ENCODE measurements around the gene NDC80. TPM values are rescaled to one million over a fixed set of nuclear protein-coding genes. Genes with fewer than 3 reads are reported as not detected.

The NDC80 gene
- total and polyA plus RNA-seq, 9 of the 15 experiments (the other 6 are each of a cell fraction or from before 2014, with no cell fraction given) = 65.2 to 97.9 (median 83.3) TPM

DNA sequence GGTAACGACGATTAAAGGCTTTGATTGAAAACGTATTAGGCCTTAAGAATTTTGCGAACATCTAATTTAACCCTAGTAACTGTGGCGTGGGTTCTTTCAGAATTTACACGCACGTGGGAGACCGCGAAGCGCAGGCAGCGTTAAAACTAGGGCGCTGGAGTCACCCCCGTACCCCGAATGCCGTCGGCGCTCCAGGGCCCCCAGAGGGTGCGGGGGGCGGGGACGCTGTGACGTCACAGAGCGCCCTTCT, 83.5 kb downstream of the NDC80 start (continued):
- TF ChIP-seq, protein P1, sequence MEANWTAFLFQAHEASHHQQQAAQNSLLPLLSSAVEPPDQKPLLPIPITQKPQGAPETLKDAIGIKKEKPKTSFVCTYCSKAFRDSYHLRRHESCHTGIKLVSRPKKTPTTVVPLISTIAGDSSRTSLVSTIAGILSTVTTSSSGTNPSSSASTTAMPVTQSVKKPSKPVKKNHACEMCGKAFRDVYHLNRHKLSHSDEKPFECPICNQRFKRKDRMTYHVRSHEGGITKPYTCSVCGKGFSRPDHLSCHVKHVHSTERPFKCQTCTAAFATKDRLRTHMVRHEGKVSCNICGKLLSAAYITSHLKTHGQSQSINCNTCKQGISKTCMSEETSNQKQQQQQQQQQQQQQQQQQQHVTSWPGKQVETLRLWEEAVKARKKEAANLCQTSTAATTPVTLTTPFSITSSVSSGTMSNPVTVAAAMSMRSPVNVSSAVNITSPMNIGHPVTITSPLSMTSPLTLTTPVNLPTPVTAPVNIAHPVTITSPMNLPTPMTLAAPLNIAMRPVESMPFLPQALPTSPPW (CRISPR knock-in tag; IDR thresholded peaks at IDR 0.05) = peak; percentile 74; the same call in 1 of the 2 replicates
- TF ChIP-seq C11orf30 (IDR thresholded peaks at IDR 0.05; ENCODE audit: low read depth) (no peak), CC2D1A (IDR thresholded peaks at IDR 0.05) (no peak), PHB (CRISPR knock-in tag; IDR thresholded peaks at IDR 0.05) (no peak), HMG20B (CRISPR knock-in tag; IDR thresholded peaks at IDR 0.05) (no peak), ZNF140 (CRISPR knock-in tag; IDR thresholded peaks at IDR 0.05) (no peak), ZNF232 (CRISPR knock-in tag; IDR thresholded peaks at IDR 0.05) (no peak), PCBP1 (IDR thresholded peaks at IDR 0.05; ENCODE audit: low read depth, low read length, poor library complexity, severe bottlenecking) (peak; percentile 4), TRIM24 (IDR thresholded peaks at IDR 0.05) (no peak; a peak in 1 of 4 replicates), ZNF589 (CRISPR knock-in tag; IDR thresholded peaks at IDR 0.05; ENCODE audit: low read depth) (0 out of 2 replicates have a peak, but pooled peaks have one; percentile 46), BRD4 (IDR thresholded peaks at IDR 0.05) (peak; percentile 70; the same call in 1 of the 2 replicates), NR2C1 (IDR thresholded peaks at IDR 0.05) (no peak), NR2C1 (tag; IDR thresholded peaks at IDR 0.05) (peak; percentile 34; the same call in 1 of the 2 replicates)
- TF ChIP-seq, protein P2, sequence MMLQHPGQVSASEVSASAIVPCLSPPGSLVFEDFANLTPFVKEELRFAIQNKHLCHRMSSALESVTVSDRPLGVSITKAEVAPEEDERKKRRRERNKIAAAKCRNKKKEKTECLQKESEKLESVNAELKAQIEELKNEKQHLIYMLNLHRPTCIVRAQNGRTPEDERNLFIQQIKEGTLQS (IDR thresholded peaks at IDR 0.05) = peak; percentile 65
- TF ChIP-seq, protein P2 (CRISPR knock-in tag; conservative IDR thresholded peaks at IDR 0.05) = no peak
- TF ChIP-seq, protein P3, sequence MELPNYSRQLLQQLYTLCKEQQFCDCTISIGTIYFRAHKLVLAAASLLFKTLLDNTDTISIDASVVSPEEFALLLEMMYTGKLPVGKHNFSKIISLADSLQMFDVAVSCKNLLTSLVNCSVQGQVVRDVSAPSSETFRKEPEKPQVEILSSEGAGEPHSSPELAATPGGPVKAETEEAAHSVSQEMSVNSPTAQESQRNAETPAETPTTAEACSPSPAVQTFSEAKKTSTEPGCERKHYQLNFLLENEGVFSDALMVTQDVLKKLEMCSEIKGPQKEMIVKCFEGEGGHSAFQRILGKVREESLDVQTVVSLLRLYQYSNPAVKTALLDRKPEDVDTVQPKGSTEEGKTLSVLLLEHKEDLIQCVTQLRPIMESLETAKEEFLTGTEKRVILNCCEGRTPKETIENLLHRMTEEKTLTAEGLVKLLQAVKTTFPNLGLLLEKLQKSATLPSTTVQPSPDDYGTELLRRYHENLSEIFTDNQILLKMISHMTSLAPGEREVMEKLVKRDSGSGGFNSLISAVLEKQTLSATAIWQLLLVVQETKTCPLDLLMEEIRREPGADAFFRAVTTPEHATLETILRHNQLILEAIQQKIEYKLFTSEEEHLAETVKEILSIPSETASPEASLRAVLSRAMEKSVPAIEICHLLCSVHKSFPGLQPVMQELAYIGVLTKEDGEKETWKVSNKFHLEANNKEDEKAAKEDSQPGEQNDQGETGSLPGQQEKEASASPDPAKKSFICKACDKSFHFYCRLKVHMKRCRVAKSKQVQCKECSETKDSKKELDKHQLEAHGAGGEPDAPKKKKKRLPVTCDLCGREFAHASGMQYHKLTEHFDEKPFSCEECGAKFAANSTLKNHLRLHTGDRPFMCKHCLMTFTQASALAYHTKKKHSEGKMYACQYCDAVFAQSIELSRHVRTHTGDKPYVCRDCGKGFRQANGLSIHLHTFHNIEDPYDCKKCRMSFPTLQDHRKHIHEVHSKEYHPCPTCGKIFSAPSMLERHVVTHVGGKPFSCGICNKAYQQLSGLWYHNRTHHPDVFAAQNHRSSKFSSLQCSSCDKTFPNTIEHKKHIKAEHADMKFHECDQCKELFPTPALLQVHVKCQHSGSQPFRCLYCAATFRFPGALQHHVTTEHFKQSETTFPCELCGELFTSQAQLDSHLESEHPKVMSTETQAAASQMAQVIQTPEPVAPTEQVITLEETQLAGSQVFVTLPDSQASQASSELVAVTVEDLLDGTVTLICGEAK (IDR thresholded peaks at IDR 0.05) = 0 out of 2 replicates have a peak, but pooled peaks have one; percentile 9
- TF ChIP-seq, protein P3 (CRISPR knock-in tag; IDR thresholded peaks at IDR 0.05) = no peak

All from K562 (cell line).